NCI-H82 (cell line): ENCODE measurements around the gene DENND5B.

Source experiments
- DNase-seq: peaks from one replicate; lab custom pipeline; 2025; lab: John Stamatoyannopoulos, UW

The DENND5B gene

GRCh38 chr12:31471823-31472222, 119.1 kb downstream of the DENND5B start:
- DNase-seq, result no peak

- DNase-seq, result no peak
These were observed 119.9 kb downstream of the DENND5B start for GRCh38 chr12:31471051-31471450.

GRCh38 chr12:31470459-31470858, 120.5 kb downstream of the DENND5B start:
- no peak for DNase-seq

- DNase-seq, result no peak
These were observed 124.2 kb downstream of the DENND5B start for GRCh38 chr12:31466768-31467167.

GRCh38 chr12:31465002-31465401, 125.9 kb downstream of the DENND5B start:
- DNase-seq, result no peak

GRCh38 chr12:31460024-31460423, 130.9 kb downstream of the DENND5B start:
- DNase-seq, result no peak

GRCh38 chr12:31456562-31456961, 134.4 kb downstream of the DENND5B start:
- no peak for DNase-seq

GRCh38 chr12:31444736-31445135, 146.2 kb downstream of the DENND5B start:
- DNase-seq, result no peak

- no peak for DNase-seq
These were observed 150.3 kb downstream of the DENND5B start for GRCh38 chr12:31440586-31440985.

GRCh38 chr12:31440134-31440533, 150.8 kb downstream of the DENND5B start:
- DNase-seq, result peak; percentile 4

- DNase-seq, result no peak
These were observed 159.2 kb downstream of the DENND5B start for GRCh38 chr12:31431721-31432240.

GRCh38 chr12:31423405-31423804, 167.5 kb downstream of the DENND5B start:
- no peak for DNase-seq

GRCh38 chr12:31412292-31412801, 178.6 kb downstream of the DENND5B start:
- peak; percentile 62 for DNase-seq

GRCh38 chr12:31408763-31409162, 182.2 kb downstream of the DENND5B start:
- DNase-seq, result no peak

- no peak for DNase-seq
These were observed 183.4 kb downstream of the DENND5B start for GRCh38 chr12:31407562-31407961.

- DNase-seq, result no peak
These were observed 184.6 kb downstream of the DENND5B start for GRCh38 chr12:31406345-31406744.

GRCh38 chr12:31405021-31405420, 185.9 kb downstream of the DENND5B start:
- no peak for DNase-seq

- peak; percentile 89 for DNase-seq
These were observed 187.8 kb downstream of the DENND5B start for GRCh38 chr12:31403099-31403607.

GRCh38 chr12:31393004-31393550, 197.9 kb downstream of the DENND5B start:
- no peak for DNase-seq

- no peak for DNase-seq
These were observed 199.9 kb downstream of the DENND5B start for GRCh38 chr12:31390991-31391390.

GRCh38 chr12:31388713-31389112, 202.2 kb downstream of the DENND5B start:
- no peak for DNase-seq

- DNase-seq, result no peak
These were observed 203.5 kb downstream of the DENND5B start for GRCh38 chr12:31387466-31387865.

GRCh38 chr12:31387011-31387410, 203.9 kb downstream of the DENND5B start:
- no peak for DNase-seq

GRCh38 chr12:31386364-31386777, 204.6 kb downstream of the DENND5B start:
- DNase-seq, result no peak
